OCI-M1 (cell line): ENCODE results near the gene KLK2.
A peak's percentile ranks its signal among the peaks of the same experiment; 100 is the strongest.

ENCODE experiments used
- DNase-seq: peaks from one replicate; lab custom pipeline; 2025; lab: John Stamatoyannopoulos, UW

Gene KLK2

GRCh38 chr19:50850738-50851137 lies 22.5 kb upstream of the KLK2 start:
- no peak for DNase-seq

DNA sequence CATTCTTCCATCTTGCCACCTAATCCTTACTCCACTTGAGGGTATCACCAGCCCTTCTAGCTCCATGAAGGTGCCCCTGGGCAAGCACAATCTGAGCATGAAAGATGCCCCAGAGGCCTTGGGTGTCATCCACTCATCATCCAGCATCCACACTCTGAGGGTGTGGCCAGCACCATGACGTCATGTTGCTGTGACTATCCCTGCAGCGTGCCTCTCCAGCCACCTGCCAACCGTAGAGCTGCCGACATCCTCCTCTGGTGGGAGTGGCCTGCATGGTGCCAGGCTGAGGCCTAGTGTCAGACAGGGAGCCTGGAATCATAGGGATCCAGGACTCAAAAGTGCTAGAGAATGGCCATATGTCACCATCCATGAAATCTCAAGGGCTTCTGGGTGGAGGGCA lies 21.6 kb upstream of the KLK2 start:
- no peak for DNase-seq

- no peak for DNase-seq
Measured at GRCh38 chr19:50854636-50855410, 18.4 kb upstream of the KLK2 start, which contains the start of gene KLK3. Gene KLK3 (plus strand): TSS chr19:50854915. CDS start chr19:50854956, 41 bp downstream.

GRCh38 chr19:50857366-50857765 lies 15.9 kb upstream of the KLK2 start:
- no peak for DNase-seq

DNA sequence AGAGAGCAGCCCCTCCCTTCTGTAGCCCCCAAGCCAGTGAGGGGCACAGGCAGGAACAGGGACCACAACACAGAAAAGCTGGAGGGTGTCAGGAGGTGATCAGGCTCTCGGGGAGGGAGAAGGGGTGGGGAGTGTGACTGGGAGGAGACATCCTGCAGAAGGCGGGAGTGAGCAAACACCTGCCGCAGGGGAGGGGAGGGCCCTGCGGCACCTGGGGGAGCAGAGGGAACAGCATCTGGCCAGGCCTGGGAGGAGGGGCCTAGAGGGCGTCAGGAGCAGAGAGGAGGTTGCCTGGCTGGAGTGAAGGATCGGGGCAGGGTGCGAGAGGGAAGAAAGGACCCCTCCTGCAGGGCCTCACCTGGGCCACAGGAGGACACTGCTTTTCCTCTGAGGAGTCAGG lies 14.4 kb upstream of the KLK2 start:
- DNase-seq, result no peak

GRCh38 chr19:50859849-50860248 lies 13.4 kb upstream of the KLK2 start:
- no peak for DNase-seq

DNA sequence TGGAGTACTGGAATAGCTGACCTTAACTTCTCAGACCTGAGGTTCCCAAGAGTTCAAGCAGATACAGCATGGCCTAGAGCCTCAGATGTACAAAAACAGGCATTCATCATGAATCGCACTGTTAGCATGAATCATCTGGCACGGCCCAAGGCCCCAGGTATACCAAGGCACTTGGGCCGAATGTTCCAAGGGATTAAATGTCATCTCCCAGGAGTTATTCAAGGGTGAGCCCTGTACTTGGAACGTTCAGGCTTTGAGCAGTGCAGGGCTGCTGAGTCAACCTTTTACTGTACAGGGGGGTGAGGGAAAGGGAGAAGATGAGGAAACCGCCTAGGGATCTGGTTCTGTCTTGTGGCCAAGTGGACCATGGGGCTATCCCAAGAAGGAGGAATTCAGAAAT lies 12.2 kb upstream of the KLK2 start:
- no peak for DNase-seq

GRCh38 chr19:50861496-50862286 lies 11.5 kb upstream of the KLK2 start:
- DNase-seq, result no peak

- DNase-seq, result no peak
Measured at GRCh38 chr19:50869479-50869878, 3.8 kb upstream of the KLK2 start.

DNA sequence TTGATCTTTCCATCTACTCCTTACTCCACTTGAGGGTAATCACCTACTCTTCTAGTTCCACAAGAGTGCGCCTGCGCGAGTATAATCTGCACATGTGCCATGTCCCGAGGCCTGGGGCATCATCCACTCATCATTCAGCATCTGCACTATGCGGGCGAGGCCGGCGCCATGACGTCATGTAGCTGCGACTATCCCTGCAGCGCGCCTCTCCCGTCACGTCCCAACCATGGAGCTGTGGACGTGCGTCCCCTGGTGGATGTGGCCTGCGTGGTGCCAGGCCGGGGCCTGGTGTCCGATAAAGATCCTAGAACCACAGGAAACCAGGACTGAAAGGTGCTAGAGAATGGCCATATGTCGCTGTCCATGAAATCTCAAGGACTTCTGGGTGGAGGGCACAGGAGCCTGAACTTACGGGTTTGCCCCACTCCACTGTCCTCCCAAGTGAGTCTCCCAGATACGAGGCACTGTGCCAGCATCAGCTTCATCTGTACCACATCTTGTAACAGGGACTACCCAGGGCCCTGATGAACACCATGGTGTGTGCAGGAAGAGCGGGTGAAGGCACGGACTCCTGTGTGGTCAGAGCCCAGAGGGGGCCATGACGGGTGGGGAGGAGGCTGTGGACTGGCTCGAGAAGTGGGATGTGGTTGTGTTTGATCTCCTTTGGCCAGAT lies 2.7 kb upstream of the KLK2 start:
- DNase-seq, result no peak

- DNase-seq, result no peak
Measured at GRCh38 chr19:50874211-50874610, 972 bp downstream of the KLK2 start.

DNA sequence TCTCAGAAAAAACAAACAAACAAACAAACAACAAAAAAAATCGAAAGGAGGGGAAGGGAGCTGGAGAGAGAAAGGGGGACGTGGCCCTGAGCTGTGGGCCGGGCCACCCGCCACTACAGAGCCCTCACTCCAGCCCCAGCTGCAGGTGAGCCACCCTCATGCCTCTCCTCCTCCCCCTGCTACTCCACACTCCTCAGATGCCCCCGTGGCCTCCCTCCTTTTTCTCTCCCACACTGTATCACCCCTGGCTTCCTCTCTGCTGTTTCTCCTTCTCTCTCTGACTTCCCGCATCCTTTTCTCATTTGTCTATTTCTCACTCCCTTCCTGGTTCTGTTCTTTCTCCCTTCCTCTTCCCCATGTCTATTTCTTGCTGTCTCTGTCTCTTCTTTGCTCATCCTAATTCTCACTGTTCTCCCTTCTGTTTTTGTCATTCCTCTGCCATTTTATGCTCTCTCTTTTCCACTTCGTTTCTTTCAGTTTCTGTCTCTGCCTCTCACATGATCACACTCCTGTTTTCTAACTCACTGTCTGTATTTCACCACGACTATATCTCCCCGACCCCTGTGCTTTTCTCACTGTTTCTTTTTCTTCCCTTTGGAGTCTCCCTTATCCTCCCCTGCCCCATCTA lies 2.7 kb downstream of the KLK2 start:
- peak; percentile 31 for DNase-seq

- DNase-seq, result no peak
Measured at GRCh38 chr19:50876456-50876855, 3.2 kb downstream of the KLK2 start.

GRCh38 chr19:50877338-50877737 lies 4.1 kb downstream of the KLK2 start:
- no peak for DNase-seq

DNA sequence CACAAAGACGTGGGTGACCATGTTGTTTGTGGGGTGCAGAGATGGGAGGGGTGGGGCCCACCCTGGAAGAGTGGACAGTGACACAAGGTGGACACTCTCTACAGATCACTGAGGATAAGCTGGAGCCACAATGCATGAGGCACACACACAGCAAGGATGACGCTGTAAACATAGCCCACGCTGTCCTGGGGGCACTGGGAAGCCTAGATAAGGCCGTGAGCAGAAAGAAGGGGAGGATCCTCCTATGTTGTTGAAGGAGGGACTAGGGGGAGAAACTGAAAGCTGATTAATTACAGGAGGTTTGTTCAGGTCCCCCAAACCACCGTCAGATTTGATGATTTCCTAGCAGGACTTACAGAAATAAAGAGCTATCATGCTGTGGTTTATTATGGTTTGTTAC lies 5.6 kb downstream of the KLK2 start:
- peak; percentile 81 for DNase-seq

DNA sequence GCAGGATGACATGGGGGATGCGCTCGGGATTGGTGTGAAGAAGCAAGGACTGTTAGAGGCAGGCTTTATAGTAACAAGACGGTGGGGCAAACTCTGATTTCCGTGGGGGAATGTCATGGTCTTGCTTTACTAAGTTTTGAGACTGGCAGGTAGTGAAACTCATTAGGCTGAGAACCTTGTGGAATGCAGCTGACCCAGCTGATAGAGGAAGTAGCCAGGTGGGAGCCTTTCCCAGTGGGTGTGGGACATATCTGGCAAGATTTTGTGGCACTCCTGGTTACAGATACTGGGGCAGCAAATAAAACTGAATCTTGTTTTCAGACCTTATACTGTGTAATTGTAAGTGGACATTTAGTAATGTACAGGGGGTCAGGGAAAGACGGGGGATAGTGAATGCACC lies 7.0 kb downstream of the KLK2 start:
- DNase-seq, result no peak

GRCh38 chr19:50882188-50882587 lies 8.9 kb downstream of the KLK2 start:
- no peak for DNase-seq

DNA sequence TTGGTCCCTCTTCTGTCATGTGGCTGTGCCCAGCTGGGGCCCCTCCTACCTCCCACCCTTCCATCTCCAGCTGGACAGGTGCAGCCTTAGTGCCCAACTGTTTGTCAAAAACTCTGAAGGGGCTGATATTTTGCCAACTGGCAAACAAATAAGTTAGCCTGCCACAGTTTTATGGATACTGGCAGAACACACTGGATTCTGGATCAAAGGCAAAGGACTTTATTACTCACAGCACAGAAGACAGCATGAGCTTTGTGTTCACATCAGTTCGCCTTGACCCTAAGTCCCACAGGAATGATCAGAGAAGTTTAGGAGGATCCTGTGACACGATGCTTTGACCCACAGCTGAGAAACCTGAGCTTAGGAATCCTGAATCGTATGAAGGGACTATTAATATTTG lies 16.4 kb downstream of the KLK2 start:
- DNase-seq, result no peak

DNA sequence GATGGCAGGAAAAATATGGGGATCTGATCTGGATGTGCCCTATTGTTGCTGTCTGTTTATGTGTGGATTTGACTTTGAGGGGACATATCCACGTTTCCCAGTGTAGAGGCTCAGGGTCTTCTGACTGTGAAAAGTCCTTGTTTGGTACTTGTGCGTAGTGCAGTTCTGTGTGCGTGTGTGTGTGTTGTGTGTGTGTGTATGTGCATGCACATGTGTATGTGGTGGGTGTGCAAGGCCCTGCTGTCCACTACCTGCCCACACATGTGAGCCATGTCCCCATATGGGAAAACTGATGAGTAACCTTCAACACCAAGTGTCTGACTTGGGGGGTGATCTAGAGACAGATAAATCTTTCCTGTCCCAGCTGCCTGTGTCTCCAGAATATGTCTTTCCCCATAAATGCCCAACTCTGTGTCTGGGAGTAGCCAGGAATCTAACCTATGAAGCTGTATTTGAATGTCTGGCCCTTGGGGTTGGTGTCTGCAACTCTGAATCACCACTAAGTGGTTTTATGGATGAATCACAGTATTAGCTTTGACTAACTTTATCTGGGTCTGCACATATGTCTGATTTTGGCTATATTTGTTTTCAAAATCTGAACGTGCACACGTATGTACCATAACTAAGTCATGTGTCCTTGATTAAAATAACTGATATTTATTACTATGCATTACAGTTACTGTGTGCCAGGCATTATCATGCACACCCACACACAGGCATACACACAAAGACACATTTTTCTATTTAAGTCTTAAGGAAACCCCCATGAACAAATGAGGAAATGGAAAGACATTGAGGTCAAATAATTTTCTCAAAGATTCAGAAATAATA lies 17.4 kb downstream of the KLK2 start:
- no peak for DNase-seq

DNA sequence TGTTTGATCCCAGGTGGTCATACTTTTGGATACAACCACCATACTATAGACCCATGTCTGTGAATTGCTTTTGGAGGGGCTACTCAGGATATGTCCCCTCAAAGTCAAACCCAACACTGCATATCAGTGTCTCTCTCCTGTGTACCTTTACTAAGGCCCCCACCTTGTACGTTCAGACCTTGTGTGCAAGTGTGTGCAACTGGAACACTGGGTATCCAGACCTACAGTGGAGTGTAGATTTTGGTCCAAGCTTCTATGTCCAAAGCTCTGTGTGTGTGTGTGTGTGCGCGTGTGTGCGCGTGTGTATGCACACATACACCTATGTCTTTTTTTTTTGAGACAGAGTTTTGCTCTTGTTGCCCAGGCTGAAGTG lies 18.0 kb downstream of the KLK2 start:
- no peak for DNase-seq

DNA sequence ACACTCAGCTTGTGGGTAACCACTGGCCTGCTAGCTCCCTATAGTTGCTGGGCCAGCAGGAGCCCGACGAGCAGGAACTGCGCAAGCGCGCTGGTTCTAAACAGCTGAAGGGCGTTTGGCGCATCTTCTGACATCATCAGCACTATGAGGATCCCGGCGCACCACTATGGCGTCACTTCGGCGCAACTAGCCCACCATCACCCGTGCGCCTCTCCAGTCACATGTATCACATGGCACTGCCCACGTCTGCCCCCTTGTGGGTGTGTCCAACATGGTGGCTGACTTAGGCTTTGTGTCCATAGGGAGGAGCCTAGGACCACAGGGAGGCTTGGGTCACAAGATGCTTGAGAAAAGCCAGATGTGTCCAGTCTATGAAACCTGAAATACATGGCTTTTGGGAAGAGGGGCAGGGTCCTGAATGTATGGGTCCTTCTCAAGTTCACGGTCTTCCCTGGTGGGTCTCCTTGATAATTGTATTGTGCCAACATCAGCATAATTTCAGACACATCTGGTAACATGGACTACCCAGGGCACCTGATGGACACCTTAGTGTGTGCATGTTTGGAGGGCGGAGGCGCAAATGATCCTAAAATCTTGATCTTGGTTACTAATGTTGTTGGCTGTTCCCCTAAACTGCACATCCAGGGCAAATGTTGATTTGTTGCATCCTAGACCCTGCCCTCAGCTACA lies 20.0 kb downstream of the KLK2 start:
- peak; percentile 39 for DNase-seq
